ENCODE measurements around the gene CLCN7. TPM values are rescaled to one million over a fixed set of nuclear protein-coding genes. Genes with fewer than 3 reads are reported as not detected.

The CLCN7 gene
- polyA plus RNA-seq, 6 donors from 2014 or later, result 48.6 to 92.2 (median 61.4) TPM

DNA sequence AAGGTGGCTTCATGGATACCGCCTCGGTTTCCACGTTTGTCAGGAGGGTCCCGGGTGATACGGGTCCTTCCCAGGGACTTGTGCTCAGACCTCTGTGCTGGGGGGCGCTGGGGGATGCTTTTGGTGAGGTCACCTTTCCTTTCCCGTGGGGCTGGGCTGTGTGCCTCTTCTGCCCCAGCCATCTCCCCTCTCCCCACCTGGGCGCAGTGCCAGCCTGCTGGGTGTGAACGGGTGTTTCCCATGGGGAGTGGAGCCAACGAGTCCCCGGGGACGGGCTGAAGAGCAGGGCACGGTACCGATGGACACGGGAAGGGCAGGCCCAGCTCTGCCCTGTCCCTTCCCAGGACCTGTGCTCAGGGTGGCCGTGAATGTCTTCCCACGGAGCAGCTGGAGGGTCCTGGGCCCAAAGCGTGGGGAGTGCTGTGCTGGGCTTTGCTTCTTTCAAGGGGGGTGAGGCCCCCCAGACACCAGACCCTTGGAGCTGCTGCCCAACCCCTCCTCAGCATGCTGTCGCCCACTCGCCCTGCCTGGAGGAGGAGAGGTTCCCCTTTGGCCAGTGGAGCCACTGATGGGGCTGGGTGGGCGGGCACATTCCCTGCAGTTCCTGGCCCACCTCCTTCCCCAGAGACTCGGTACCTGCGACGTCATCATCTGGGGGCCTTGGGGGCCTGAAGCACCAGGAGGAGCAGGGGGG, 33.8 kb upstream of the CLCN7 start:
- Mint-ChIP-seq H3K36me3 (peaks cover 0 to 6% of the 10 kb centered on the region in 2 donors), H3K27me3 (no peaks in the 10 kb centered on the region), H3K9me3 (peaks cover 0 to 3% (median 2%) of the 10 kb centered on the region in 7 donors), H3K27ac (no peak overlapping the region), H3K4me3 (no peak overlapping the region), H3K4me1 (peaks cover 0 to 5% (median 5%) of the 10 kb centered on the region in 3 donors)
- DNase-seq (no peak), ATAC-seq (ENCODE audit: low read depth in 2 of 2) (no peak)

DNA sequence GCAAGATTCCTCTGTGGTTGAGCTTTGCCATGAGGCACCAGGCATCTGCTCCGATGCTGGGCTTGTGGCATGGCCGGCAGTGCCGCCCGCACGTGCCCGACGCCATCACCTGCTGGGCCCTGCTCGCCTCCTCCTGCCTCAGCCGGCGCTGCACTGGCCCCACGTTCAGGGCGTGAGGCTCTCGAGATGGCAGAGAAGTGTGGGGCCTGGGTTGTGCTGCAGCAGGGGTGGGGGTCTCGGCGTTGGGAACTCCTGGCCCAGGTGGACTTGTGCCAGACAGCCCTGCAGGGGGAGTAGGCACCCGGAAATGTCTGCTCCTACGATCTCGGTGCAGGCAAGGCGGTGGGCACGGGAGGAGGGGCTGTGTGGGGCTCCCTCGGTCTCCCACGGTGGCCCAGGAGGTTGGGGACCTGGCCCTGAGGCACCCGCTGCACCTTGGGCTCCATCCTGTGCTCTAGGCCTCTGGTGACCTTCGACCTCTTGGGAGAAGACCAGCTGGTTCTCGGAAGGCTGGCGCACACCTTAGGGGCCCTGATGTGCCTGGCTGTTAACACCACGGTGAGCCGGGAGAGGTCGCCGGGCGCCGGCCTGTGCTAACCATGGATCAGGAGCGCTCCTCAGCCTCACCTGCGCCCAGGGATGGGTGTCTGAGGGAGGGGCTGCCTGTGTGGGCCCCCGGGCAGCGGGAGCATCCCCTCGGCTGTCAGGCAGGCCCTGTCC, 31.8 kb upstream of the CLCN7 start:
- Mint-ChIP-seq H3K27ac (no peak overlapping the region), H3K4me3 (peak overlapping the region in 1 of 8 donors; percentile 60), H3K9me3 (peaks cover 0 to 1% (median 0%) of the 10 kb centered on the region in 7 donors), H3K36me3 (peaks cover 0 to 6% of the 10 kb centered on the region in 2 donors), H3K4me1 (peaks cover 0 to 3% (median 2%) of the 10 kb centered on the region in 3 donors), H3K27me3 (no peaks in the 10 kb centered on the region)
- ATAC-seq (ENCODE audit: low read depth in 2 of 2) (no peak), DNase-seq (no peak)

DNA sequence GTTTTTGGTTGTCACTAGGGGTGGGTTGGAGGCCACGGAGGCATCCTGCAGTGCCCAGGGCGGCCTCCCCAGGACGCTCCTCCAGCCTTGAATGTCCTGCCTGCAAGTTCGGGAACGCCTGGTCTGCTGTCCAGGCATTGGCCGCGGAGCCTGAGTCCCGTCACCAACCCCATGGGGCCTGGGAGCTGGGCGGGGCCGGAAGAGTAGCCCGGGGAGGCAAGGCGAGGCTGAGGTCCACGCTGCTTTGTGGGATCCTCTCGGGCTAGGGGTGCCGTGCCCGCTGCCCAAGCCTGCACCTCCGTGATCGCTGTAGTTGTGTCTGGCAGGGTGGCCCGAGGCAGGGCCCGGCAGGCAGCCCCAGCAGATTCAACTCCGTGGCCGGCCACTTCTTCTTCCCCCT, 31.1 kb upstream of the CLCN7 start:
- H3K4me1 Mint-ChIP-seq, result no peaks in the 10 kb centered on the region
- no peaks in the 10 kb centered on the region for H3K9me3 Mint-ChIP-seq
- no peak overlapping the region for H3K4me3 Mint-ChIP-seq
- H3K36me3 Mint-ChIP-seq, result peaks cover 0 to 6% of the 10 kb centered on the region in 2 donors
- no peak for ATAC-seq (ENCODE audit: low read depth in 2 of 2)
- no peaks in the 10 kb centered on the region for H3K27me3 Mint-ChIP-seq
- no peak overlapping the region for H3K27ac Mint-ChIP-seq
- no peak for DNase-seq

DNA sequence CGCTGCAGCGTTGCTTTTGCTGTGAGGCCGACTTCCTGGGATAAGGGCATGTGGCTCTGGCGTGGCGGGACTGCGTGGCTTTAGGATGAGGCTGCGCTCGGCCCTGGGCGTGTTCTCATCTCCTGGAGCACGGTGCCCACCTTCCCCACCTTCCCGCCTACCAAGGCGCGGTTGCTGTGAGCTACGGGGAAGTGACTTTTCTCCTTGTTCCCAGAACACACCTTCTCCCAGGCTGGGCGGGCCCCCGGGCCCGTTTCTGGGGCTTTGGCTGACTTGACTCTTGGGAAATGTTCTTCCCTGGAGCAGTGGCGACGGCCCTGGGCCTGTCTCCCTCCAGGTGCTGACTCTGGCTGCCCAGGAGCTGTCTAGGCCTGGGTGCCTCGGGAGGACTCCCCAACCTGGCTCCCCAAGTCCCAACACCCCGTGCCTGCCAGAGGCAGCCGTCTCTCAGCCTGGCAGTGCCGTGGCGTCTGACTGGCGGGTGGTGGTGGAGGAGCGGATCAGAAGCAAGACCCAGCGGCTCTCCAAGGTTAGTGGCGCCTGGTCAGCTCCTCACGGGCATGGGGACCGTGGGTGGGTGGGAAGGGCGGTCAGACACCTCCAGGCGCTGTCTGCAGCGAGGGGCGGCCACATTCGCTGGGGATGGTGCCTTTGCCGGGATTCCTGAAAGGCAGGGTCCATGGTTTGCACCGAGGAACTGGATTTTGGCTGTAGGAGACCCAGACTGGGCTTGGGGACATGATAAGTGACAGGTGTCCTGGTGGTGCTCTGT, 30.4 kb upstream of the CLCN7 start:
- H3K4me1 Mint-ChIP-seq, result no peaks in the 10 kb centered on the region
- no peak for DNase-seq
- H3K4me3 Mint-ChIP-seq, result no peak overlapping the region
- ATAC-seq (ENCODE audit: low read depth in 2 of 2), result no peak
- no peaks in the 10 kb centered on the region for H3K9me3 Mint-ChIP-seq
- no peaks in the 10 kb centered on the region for H3K27me3 Mint-ChIP-seq
- H3K36me3 Mint-ChIP-seq, result peaks cover 0 to 6% of the 10 kb centered on the region in 2 donors
- H3K27ac Mint-ChIP-seq, result no peak overlapping the region

DNA sequence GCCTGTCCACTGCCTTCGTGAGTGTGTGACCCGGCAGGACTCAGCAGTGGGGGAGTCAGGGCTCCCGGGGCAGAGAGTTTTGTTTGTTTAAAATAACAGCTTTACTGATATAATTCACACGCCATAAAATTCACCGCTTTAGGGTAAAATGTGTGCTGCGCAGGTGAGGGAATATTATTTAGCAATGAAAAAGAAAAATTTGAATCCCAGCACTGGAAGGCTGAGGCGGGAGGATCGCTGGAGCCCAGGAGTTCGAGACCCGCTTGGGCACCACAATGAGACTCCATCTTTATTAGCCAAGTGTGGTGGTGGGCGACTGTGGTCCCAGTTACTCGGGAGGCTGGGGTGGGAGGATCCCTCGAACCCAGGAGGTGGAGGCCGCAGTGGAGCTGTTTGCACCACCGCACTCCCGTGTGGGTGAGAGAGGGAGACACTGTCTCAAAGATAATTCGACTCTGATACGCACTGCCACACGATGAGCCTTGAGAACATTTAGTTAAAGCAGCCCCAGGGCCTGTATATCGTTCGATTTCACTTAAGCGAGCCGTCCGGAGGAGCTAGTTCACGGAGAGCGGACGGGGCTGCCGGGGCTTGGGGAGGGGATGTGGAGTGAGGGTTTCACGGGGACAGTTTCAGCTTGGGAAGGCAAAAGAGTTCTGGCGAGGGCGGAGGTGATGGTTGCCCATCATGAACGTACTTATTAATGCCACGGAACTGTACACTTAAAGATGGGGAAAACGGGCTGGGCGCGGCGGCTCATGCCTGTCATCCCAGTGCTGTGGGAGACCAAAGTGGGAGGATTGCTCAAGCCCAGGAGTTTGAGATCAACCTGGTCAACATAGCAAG, 28.5 kb upstream of the CLCN7 start:
- Mint-ChIP-seq H3K4me3 (peak overlapping the region in 1 of 8 donors; percentile 75), H3K27ac (peak overlapping the region in 2 of 6 donors; percentile 33 to 88), H3K9me3 (no peaks in the 10 kb centered on the region), H3K4me1 (no peaks in the 10 kb centered on the region), H3K36me3 (peaks cover 0 to 6% of the 10 kb centered on the region in 2 donors), H3K27me3 (no peaks in the 10 kb centered on the region)
- DNase-seq (no peak), ATAC-seq (ENCODE audit: low read depth in 2 of 2) (no peak)

DNA sequence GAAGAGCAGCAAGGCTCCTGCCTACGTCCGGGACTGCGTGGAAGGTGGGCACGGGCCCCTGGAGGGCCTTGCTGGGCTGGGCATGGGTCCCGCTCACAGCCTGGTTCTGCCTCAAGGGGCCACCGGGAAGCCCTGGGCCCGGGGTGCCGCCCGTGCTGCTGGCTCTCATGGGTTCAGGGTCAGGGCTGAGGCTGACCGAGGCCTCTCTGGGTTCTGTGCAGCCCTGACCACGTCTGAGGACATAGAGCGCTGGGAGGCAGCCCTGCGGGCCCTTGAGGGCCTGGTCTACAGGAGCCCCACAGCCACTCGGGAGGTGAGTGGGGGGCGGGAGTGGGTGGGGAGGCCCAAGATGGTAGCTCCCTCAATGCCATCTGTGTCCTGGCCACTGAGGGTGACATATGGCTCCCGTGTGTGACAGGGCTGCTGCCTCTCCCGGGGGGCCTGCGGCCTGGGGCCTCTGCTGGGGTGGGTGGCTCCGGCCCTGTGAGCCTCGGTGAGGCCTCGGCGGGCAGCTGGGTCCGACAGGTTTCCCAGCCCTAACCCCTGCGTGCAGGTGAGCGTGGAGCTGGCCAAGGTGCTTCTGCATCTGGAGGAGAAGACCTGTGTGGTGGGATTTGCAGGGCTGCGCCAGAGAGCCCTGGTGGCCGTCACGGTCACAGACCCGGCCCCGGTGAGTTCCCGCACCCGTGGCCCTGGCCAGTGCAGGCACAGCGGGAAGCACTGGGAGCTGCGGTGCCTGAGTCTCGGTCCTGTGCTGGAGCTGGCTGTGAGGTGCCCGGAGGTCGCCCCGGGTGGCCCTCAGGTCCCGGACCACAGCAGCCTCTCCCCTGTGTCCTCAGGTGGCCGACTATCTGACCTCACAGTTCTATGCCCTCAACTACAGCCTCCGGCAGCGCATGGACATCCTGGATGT, 27.5 kb upstream of the CLCN7 start:
- H3K36me3 Mint-ChIP-seq, result peaks cover 0 to 2% of the 10 kb centered on the region in 2 donors
- ATAC-seq (ENCODE audit: low read depth in 2 of 2) (no peak), DNase-seq (no peak)
- H3K27ac Mint-ChIP-seq, result no peak overlapping the region
- no peaks in the 10 kb centered on the region for H3K9me3 Mint-ChIP-seq
- no peaks in the 10 kb centered on the region for H3K4me1 Mint-ChIP-seq
- no peaks in the 10 kb centered on the region for H3K27me3 Mint-ChIP-seq
- H3K4me3 Mint-ChIP-seq, result peak overlapping the region in 1 of 8 donors; percentile 75

DNA sequence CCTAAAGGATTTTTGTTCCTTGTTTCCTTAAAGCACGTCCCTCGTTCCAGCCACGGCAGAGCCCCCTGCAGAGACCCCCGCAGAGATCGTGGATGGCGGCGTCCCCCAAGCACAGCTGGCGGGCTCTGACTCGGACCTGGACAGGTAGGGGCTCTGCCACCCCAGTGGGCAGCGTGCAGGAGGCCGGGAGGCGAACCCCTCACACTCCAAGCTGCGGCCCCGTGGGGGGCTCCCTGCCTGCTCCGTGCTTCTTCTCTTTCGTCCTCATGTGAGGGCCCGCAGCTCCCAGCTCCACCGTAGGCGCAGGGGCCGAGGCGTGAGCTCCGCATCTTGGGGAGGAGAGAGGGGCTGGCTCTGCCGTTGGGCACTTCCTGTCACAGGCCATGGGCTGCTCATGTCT, 26.8 kb upstream of the CLCN7 start:
- Mint-ChIP-seq H3K9me3 (no peaks in the 10 kb centered on the region), H3K4me3 (no peak overlapping the region), H3K27me3 (no peaks in the 10 kb centered on the region), H3K27ac (no peak overlapping the region), H3K36me3 (no peaks in the 10 kb centered on the region), H3K4me1 (no peaks in the 10 kb centered on the region)
- ATAC-seq (ENCODE audit: low read depth in 2 of 2) (no peak), DNase-seq (no peak)

DNA sequence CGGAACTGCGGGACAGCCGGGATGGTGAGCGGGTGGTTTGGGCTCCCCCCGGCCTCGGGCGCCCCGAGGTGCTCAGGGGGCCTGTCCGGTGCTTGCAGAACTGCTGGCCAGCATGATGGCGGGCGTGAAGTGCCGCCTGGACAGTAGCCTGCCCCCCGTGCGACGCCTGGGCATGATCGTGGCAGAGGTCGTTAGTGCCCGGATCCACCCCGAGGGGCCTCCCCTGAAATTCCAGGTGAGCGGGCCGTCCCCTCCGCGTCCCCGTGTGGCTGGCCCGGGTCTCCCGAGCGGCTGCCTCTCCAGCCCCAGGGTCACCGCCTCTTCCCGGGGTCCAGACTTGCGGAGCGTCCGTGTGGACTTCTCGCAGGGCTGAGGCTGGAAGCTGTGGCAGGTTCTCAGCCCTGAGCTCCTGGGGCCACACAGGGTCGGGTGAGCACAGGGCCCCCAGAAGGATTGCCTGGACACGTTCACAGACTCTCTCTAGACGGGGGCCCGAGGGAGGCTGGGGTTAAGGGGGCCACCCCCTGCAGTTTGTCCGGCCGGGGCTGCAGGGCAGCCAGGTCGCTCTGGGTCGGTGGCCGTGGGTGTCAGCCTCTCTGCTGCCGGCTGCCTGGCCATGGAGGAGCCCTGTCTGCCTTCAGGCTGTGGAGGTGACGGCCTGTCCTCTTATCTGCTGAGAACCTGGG, 25.8 kb upstream of the CLCN7 start:
- Mint-ChIP-seq H3K36me3 (no peaks in the 10 kb centered on the region), H3K9me3 (no peaks in the 10 kb centered on the region), H3K4me1 (no peaks in the 10 kb centered on the region), H3K4me3 (no peak overlapping the region), H3K27ac (no peak overlapping the region), H3K27me3 (no peaks in the 10 kb centered on the region)
- DNase-seq (no peak), ATAC-seq (ENCODE audit: low read depth in 2 of 2) (no peak)

DNA sequence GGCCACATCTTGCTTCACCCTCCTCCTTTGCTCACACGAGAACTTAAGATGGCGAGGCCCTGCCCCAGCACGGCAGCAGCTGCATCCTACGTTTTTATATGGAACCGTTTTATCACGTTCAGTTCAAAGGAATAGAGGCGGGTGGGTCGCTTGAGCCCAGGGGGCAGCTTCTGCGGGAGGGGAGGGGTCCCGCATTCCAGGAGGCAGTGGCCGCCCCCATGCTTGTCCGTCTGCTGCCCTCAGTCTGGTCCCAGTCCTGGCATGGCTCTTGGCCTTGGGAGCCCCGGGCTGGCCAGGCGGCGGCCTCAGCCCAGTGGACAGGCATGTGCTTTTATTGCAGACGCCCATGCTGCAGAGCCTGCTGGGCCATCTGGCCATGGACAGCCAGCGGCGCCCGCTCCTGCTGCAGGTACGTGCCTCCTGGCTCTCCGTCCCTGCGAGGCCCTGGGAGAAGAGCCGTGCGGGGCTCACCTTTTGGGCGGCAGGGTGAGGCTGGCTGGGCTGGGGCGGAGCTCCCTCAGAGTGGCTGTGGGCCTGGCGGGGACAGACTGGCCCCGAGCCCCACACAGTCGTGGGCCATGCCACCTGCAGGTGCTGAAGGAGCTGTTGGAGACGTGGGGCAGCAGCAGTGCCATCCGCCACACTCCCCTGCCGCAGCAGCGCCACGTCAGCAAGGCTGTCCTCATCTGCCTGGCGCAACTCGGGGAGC, 25.1 kb upstream of the CLCN7 start:
- Mint-ChIP-seq H3K27me3 (no peaks in the 10 kb centered on the region), H3K27ac (no peak overlapping the region), H3K9me3 (no peaks in the 10 kb centered on the region), H3K4me3 (no peak overlapping the region), H3K36me3 (no peaks in the 10 kb centered on the region), H3K4me1 (no peaks in the 10 kb centered on the region)
- ATAC-seq (ENCODE audit: low read depth in 2 of 2), result no peak
- DNase-seq, result no peak

DNA sequence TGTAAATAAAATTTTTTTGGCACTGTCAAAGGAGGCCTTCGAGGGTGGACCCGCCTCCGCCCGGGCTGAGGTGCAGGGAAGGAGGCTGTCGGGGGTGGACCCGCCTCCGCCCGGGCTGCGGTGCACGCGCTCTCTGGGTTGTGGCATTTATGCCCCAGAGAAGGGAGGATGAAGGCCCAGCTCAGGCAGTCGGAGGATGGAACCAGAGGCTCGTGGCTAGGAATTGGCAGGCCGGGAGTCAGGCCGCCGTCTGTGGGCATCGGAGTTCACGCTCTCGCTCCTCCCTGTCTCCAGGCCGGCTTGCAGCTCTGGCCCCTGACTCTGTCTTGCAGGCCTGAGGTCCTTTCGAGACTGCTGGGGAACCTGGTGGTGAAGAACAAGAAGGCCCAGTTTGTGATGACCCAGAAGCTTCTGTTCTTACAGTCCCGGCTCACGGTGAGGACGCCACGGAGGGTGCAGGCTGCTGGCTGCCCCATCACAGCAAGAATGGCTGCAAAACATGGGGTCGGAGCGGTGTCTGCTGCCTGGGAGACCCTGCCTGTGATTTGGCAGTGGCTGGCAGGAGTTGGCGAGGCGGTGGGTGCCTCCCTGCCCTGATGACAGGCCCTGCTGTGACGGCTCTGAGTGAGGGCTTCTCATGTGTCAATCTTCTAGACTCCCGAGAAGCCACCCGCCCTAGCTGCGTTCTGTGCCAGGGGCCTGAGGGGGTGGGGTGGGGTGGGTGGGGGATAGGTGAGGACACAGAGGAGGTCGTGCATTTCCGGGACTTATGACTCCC, 24.3 kb upstream of the CLCN7 start:
- Mint-ChIP-seq H3K4me3 (no peak overlapping the region), H3K27ac (no peak overlapping the region), H3K9me3 (no peaks in the 10 kb centered on the region), H3K36me3 (no peaks in the 10 kb centered on the region), H3K4me1 (peaks cover 0 to 1% (median 0%) of the 10 kb centered on the region in 3 donors), H3K27me3 (no peaks in the 10 kb centered on the region)
- DNase-seq, result no peak
- no peak for ATAC-seq (ENCODE audit: low read depth in 2 of 2)
